Choroid plexus epithelial cell (primary cell): ENCODE results near the gene ALOX15B.

ENCODE experiments used
- DNase-seq: peaks from one replicate; pipeline ENCODE4 v3.0.0-alpha.2; 2010; ENCODE audit warnings: low read depth
- H3K4me3 ChIP-seq: 2 replicates; pipeline ENCODE4 v1.5.1; 2011; ENCODE audit warnings: low read depth, mild to moderate bottlenecking, control low read depth, low read length, moderate library complexity
- TF ChIP-seq, protein P1 (sequence below): conservative IDR thresholded peaks from 2 replicates; pipeline ENCODE4 v1.5.1; 2011; ENCODE audit warnings: low read depth, mild to moderate bottlenecking, control low read depth, inconsistent platforms, low read length, moderate library complexity

The ALOX15B gene

DNA sequence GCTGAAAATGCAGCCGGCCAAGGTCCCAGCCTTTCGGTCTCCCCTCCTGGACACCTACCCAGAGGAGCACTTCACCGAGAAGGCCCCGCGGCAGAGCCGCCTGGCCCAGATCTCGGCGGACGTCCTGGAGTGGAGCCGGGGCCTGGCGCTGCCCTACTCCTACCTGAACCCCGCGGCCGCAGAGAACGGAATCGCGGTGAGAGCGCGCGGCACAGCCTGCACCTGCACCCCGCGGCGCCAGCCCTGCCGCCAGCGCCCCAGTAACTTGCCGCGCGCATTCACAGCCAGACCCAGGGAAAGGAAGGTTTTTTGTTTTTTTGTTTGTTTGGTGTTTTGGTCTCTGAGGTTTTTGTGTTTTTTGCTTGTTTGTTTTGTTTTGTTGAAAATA lies 33.5 kb downstream of the ALOX15B start:
- TF ChIP-seq, protein P1, sequence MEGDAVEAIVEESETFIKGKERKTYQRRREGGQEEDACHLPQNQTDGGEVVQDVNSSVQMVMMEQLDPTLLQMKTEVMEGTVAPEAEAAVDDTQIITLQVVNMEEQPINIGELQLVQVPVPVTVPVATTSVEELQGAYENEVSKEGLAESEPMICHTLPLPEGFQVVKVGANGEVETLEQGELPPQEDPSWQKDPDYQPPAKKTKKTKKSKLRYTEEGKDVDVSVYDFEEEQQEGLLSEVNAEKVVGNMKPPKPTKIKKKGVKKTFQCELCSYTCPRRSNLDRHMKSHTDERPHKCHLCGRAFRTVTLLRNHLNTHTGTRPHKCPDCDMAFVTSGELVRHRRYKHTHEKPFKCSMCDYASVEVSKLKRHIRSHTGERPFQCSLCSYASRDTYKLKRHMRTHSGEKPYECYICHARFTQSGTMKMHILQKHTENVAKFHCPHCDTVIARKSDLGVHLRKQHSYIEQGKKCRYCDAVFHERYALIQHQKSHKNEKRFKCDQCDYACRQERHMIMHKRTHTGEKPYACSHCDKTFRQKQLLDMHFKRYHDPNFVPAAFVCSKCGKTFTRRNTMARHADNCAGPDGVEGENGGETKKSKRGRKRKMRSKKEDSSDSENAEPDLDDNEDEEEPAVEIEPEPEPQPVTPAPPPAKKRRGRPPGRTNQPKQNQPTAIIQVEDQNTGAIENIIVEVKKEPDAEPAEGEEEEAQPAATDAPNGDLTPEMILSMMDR = no peak
- no peak overlapping the region for H3K4me3 ChIP-seq

DNA sequence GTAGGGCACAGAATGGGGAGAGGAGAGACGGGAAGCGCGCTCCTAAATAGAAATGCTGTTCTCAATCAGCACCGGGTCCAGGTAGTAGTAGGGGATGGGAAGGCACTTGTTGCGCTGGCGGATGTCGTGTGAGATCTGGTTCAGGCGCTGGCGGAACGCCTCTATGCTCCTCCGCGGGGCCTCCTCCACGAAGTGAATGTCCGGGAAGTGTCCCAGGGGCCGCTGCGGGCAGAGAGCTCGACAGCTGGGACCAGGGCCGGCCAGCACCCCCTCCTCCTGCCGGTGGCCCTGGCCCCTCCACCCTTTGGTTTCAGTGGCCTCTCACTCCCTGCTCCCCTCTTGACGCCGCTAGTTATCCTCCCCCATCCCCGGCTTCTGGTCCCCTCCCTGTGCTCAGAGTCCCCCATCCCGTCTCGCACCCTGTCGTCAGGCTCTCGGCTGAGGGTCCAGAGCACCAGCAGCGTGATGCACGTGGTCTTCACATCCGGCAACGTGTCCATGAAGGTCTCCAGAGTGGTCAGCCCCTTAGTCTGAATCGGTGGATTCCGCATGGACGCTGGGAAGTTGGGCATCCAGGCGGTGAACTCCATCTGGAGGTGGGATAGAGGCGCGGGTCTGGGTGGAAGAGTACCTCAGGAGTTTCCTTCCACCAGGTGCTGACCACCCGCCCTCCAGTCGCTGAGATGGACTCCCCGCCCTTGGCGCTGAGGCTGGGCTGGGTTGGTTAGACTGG lies 34.0 kb downstream of the ALOX15B start:
- no peak overlapping the region for H3K4me3 ChIP-seq
- TF ChIP-seq, protein P1 = no peak
- no peak for DNase-seq

More for the DNA sequence above, 33.5 kb downstream of the ALOX15B start:
- DNase-seq = no peak

DNA sequence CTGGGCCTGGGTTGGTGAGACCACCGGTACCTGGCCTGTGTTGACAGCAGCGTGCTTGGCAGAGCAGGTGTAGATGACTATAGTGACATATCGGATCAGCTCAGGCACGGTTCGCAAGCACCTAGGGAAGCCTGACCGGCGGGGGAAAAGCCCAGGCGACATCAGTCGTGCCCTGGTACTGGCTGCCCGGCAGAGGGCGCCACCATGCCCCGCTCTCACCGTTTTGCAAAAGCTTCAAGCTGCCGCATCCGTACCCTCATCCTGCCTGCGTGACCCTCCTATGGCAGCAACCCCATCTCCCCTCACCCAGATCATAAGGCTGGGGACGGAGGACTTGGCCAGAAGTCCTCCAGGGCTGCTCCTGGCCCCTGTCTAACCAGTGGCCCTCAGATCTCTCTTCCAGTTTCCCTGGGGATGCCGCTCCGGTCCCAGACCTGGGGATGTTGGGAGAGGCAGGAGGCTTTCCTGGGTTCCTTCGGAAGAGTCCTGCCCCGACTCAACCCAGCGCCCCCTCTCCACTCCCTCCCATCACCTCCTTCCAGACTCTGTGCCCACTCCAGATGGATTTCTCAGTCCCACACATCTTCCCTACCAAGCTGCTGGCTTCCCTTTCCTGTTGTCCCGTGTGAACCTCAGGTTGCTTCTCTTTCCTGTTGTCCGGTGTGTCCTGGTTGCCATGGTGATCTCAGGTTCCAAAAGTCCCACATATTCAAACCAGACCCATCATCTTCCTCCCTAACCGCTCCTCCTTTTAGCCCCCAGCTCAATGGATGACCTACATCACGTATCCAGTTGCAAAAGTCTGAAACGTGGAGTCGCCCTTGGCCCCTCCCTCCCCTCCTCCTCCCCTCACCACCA lies 35.0 kb downstream of the ALOX15B start:
- TF ChIP-seq, protein P1 = peak; percentile 88
- peak; percentile 73 for DNase-seq
- no peak overlapping the region for H3K4me3 ChIP-seq

DNA sequence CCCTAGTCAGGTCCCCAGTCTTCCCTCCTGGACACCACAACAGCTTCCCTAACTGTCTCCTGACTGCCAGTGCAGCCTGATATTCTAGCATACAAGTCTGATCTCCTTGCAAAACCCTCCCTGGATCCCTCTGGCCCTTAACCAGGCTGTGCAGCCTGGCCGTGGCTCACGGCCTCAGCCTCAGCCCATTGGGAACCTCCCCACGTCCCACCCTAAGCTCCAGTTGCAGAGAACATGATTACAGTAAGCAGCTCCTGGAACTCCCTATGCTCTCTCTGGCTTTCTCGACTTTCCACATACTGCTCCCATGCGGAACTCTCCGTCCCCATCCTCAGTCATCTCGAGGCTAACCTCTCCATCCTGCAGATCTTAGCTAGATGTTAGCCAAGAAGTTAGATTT lies 35.7 kb downstream of the ALOX15B start:
- TF ChIP-seq, protein P1 = no peak
- DNase-seq = no peak
- no peak overlapping the region for H3K4me3 ChIP-seq

DNA sequence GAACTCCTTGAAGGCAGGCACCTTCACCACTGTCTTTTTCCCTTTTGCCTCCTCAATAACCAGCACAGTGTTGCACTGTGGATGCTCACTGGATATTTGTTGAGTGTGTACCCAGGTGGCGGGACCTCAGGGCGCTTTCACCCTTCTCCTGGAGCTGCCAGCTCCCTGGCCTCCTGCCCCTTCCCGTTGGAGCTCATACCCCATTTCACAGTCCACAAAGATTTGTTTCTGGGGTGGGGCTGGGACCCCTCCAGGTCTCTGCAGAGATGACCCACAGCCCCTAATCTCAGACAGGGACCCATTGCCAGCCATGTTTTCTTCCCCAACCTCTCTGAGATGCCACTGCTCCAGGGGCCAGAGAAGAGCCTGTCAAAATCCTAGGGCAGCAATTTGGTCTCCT lies 36.2 kb downstream of the ALOX15B start:
- H3K4me3 ChIP-seq = no peak overlapping the region

DNA sequence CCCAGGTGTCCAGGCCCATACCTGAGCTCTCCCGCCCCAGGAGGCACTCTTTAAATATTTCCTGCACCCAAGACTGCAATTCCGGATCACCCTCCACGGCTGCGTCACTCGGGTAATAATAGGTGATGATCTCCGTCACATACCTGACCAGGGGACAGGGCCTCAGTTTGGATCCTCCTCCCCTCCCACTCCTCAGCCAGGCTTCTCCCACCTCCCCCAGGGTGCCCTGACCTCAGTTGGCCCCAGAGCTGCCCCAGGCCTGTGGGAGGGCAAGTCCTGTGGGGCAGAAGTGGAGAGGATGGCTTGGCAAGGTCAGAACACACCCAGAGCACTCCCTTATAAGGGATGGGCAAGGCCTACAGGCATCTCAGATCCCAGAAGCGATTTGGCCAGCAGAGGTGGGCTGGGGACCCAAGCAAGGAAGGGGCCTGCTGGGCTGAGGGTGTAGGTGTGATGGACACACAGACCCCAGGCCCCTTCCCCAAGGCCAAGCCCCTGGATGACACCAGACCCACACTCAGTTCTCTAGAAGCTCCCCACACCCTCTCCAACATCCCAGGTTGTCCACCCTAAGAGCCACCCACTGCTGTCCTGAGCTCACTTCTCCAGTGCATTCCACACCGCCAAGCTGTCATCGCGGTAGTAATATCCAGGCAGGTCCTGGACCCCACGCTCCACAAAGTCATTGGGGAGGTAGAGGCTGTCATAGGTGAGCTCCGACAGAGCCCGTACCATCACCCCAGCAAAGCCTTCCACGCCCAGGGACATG lies 36.9 kb downstream of the ALOX15B start:
- H3K4me3 ChIP-seq = no peak overlapping the region
- TF ChIP-seq, protein P1 = no peak
- DNase-seq = no peak

More for the DNA sequence above, 36.2 kb downstream of the ALOX15B start:
- TF ChIP-seq, protein P1 = no peak
- DNase-seq = no peak
